AG20443 (cell line): ENCODE data around the gene DYNLT5.
A peak's percentile ranks its signal among the peaks of the same experiment; 100 is the strongest.
"Not testable (repeated sequence)": the region's sequence is repeated elsewhere in the genome, so short reads cannot be mapped to it uniquely, and the experiment has no call there.

Experiments
- DNase-seq: peaks from one replicate; pipeline ENCODE4 v3.0.0; 2012; ENCODE audit warnings: low spot score, mixed read lengths

DYNLT5 gene

DNA sequence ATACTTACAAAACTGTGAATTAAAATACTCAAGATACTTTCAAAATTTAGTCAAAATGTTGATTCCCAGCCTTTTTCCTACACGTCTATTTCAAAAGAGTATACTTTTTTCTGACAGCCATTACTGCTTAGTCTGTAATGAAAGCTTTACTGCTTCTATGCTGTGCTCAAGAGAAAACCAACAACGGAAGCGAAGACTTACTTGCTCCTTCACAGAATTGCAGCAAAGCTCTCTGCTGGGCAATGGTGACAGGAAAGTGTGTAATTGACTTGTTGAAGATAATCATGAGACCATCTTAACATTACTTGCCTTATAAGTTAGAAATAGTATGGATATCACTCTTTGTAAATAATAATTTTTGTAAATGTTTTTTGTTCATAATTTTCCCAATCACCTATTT, 1.7 kb upstream of the DYNLT5 start:
- no peak for DNase-seq

DNA sequence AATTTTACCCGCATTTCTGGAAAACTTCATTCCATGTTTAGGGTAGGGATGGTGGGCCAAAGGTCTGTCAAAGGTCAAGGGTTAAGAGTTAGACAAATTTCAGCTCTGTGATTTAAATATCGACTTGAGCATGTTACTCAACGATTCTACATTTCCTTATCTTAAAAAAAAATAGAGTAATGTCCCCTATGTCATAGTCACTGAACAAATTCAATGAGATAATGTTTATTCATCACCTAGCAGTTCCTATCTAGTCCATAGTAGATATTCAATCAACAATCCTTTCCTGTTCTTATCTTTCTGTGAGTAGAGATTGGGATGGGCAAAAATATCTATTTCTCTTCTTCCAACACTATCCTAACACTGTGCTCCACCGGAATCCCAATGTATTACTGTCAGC, 1.1 kb upstream of the DYNLT5 start:
- DNase-seq: no peak

DNA sequence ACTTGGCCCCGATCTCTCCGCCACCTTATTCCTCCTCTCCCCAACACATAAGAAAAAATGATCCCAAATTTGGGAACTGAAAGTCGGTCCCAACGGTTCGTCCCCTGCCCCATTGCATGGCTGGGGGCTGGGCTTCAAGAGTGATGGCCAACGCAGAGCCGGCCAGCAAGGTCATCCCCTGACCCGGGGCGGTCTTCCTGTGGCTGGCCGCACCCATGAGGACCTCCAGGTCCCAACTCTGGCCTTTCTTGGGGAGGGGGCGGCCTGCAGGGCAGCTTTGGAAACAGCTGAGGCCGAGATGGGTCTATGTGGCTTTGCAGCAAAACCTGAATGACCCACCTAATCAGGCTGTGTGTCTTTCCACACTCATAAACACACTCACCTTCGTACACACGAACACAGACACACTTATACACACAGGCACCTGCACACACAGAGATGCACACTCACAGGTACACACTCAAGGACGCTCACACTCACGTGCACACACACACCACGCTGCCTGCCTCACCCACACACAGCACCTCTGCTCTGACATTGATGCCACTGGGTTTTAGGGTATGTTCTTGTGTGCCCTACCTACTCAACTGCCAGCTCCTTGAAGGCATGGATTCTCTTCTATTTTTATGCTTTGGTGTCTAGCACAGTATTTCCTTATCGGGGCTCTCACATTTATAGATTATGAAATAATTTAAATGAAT, 562 bp downstream of the DYNLT5 start:
- DNase-seq: no peak

DNA sequence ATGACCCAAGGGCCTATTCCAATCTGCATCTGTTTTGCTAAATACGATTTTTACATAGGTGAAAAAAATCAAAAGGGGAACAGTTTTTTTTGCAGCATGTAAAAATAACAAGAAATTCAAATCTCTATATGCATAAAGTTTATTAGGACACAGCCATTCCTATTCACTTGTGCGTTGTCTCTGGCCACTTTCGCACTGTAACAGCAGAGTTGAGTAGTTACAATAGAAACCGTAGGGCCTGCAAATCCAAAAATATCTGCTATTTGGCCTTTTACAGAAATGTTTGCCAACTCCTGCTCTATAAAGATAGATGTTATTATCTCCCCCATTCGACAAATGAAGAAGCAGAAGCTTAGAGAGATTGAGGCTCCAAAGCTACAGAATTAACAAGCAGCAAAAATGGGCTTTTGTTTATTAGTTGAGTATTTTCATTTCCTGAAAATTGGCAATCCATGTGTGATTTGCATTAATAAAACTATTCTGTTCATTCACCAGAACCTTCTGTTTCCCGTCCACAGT, 5.5 kb downstream of the DYNLT5 start:
- no peak for DNase-seq

DNA sequence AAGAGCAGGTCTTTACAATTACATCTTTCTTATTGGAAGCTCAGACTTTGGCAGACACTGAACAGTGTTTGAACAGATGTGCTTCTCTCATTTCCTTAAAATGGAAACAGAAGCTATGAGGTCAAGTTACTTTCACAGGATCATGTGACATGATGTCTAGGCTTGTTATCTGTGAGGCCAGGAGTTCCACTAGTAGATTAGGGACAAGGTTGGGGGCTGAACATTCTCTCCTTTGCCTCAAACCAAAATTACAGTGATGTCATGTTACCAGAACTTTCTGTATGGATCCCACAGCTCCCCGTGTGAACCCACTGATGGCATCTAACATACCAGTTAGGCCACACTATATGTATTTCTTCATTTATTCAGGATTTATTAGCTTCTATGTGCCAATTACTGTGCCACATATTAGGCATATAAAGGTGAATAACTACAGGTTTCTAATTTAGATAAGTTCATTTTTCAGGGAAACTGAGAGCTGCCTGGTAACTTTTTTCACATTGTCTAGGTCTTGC, 6.0 kb downstream of the DYNLT5 start:
- no peak for DNase-seq

DNA sequence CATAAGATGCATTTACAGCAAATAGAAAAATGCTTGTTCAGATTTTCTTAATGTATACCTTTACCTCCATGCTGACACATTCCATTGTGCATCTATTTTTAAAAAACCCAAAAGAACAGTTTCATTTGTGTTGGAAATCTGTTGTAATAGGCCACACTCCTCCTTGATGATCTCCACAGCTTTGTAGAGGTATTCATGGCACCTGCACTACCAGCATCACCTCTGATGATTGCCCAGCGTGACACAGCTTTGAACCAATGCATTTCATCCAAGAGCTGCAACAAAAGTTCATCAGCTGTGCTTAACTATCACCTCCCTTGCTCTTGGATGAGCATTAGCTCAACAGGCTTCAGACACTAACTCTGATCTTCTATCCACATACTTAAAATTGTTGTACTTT, 8.2 kb downstream of the DYNLT5 start:
- DNase-seq: no peak

DNA sequence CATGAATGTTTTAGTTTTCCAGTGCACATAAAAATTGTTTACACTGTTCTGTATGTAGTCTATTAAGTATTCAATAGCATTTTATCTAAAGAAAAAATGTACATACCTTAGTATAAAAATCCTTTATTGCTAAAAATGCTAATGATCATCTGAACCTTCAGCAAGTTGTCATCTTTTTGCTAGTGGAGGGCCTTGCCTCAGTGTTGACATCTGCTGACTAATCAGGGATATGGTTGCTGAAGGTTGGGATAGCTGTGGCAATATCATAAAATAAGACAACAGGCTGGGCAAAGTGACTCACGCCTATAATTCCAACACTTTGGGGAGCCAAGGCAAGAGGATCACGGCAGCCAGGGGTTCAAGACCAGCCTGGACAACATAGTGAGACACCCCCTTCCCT, 9.0 kb downstream of the DYNLT5 start:
- peak; percentile 17 for DNase-seq

DNA sequence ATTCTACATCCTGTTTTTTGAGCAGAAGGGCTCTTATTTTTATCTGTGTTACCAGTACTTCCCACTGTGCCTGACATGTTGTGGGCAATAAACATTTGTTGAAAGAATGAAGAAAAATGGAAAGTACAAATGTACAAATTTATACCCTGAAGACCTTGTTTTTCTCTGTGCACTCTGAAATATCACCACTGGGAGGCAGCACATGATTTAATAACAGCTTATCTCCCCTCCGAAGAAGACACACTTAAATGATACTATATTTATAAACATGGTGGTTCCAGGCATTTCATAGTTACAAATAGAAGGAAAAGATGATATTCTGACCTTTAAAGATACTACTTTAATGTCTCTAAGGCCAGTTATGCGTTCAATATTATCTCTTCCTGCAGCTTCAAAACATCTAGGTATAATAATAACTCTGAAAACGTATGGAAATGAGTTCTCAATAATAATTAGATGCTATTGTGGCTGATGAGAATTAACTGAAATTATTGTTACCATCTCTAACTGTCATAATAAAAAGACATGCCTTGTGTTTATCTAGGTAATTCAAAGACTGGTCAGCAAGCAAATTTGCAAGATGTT, 12.8 kb downstream of the DYNLT5 start:
- peak; percentile 53 for DNase-seq

DNA sequence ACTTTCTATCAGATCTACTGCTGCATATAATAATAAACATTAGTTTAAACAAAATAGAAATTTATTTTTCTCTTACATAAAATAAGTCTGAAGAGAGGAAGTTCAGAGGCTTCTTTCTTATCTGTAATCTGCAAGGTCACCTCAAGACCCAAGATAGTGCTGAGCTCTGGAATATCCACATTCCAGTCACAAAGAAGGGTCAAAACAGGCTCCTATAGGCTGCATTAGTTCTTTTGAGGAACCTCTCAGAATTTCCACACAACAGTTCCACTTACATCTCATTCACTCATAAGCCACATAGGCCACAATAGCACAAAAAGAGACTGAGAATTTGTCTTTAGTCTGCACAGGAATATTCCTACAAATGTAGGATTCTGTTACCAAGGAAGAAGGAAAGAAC, 15.4 kb downstream of the DYNLT5 start:
- no peak for DNase-seq

DNA sequence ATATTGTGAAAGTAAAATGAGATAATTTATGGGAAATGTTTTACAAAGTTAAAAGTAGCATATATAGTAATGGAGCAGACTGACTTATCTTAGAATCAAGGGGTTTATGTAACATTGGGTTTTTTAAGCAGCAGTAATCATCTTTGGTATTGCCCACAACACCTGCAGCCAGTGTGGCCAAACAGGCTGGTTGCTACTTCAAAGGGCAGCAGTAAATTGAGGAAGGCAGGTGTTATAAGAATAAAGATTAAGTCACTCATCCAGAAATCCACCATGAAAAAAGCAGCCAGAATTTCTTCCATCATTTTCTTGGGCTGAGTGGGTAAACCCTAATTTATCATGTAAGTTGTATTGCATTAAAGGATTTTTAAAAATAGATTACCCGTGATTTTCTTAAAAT, 16.7 kb downstream of the DYNLT5 start:
- DNase-seq: no peak

DNA sequence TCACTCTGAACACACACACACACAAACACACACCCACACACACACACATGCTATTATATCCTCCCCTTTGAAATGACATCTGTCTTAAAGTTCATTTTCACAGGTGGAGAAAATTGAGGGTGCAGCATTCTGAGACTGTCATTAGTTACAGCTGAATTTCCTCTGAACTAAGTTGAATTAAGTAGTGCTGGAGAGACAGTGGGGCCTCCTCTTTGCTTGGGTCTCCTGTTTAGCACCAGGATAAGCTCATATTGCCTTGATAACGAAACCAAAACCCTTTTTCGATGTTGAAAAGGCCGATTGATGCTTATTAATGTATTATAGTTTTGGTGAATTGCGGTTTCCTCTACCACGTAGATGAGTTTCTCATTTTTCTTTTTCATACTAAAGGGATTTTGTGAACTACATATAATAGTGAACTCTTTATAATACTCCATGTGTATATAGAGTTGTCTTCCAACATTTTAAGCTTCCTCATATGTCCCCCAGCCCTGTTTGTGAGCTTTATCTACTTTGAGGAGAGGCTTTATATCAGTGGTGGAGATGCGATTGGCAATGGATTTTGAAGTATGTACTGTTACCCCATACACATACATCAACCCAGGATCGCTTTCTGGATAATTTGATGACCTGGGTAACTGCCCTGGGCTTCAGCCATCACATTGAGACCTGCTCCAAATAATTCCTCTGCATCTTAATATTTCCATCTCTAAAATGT, 17.4 kb downstream of the DYNLT5 start:
- DNase-seq: no peak

DNA sequence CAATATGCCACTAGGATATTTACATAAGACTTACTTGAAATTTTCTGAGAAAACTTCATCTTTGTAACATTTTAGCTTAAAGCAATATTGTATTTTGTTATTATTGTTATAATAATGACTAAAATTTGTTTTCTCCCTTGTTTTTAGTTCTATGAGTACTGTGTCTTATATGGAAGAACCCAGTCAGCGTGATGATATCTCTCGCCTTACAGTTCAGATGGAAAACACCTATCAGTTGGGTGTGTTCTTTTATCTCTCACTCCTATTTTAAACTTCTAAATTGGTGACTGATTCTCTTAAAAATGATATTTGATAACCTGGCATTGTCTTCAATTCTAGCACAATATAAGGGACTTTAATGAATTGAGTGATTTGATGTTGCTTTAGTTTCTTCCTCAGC, 18.0 kb downstream of the DYNLT5 start:
- no peak for DNase-seq

DNA sequence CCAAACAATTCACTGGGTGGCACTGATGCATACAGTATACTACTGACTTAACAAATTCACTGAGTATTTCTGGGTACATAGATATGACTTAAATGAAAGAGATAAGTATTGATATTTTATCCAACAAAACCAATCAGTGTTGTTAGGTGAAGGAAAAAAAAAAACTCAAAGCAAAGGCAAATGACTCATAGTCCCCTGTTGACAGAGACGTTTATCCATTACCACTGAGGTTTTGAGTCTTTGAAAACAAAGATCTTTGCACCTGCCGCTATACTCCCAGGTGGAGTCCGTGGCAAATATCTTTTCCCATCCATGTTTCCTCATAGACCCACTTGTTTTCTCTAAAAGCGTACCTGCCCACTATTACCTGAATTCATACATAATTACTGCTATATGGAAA, 18.4 kb downstream of the DYNLT5 start:
- DNase-seq: no peak

DNA sequence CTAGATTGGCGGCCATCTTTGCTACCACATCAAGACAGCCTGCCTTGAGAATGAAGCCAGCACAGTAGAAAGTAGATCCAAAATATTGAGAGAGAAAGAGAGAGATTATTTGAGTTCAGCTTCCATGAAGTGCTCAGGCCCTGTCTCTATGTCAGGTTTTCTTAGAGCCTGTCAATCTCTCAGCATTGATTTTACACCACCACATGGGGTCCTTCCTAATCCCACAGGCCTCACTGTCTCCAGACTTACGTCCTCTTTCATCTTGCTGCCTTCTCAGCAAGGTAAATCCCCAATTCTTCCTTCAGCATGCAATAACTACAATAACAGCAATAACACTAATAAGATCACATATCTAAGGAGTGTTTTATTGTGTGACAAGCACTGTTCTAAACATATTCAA, 21.0 kb downstream of the DYNLT5 start:
- no peak for DNase-seq

DNA sequence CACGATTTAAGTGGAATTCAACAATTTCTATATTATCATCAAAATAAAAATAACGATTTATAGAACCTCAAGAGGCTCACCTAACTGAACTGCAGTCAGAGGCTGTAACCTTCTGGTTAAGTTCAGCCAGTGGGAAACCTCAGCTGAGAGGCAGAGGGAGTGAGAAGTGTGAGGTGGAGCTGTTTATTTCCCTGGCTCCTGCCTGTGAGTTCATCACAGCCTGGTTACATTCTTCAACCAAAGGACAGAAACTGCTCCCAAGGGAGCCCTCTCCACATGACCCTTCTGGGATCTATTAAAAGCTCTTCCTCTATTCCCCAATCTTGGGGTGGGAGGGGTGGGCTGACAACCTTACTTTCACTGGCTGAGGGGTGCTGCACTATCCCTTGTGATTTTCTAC, 22.2 kb downstream of the DYNLT5 start:
- DNase-seq: no peak

DNA sequence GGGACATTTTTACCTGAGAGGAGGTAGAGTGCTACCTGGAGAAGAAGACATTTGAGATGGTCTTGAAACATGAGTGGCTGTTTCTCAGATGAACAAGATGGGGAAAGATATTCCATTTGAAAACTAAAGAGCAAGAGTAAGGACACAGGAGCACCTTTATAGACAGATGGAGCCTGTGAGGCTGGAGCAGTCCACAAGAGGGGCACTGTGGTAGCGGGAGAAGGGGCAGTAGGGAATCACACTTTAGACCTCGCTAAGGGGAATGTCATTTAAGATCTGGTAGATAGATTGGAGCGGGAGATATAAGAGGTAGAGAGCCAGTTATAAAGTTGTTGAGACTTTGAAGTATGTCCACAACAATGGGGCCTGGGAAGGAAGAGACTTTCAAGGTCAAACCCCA, 23.4 kb downstream of the DYNLT5 start:
- no peak for DNase-seq

DNA sequence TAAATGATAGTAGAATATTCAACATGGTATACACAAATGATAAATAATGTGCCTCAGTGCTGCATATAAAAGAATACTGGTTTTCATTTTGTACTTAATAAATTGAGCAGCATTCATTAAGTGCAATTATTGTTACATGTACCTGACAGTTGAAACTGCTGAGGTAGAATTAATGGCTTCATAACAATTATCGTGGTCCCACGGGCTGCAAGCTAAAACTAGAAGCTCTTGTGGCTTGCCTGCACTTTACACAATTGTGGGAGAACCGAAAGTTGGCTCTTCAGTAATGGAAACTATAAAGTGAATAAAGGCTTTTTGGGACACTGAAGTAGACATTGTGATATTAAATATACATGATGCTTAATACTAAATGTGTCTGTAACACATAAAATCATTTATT, 25.6 kb downstream of the DYNLT5 start:
- DNase-seq: no peak

DNA sequence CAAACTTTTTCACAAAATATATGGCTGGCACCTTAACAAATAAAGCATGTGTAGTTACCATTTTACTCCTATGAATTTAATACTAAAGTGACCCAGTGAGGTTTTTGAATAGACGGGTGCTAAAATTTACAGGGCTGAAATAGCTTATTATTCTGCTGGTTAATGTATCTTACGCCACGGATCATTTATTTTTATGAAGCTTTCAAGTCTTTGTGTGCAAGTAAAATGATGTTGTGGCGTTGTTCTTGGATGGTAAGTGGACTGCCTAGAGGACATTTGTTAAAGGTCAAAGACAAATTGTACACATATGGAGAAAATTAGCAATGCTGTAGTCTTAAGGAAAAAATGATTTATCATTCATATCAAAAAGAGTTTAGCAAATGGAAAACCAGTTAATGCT, 26.0 kb downstream of the DYNLT5 start:
- DNase-seq: no peak

DNA sequence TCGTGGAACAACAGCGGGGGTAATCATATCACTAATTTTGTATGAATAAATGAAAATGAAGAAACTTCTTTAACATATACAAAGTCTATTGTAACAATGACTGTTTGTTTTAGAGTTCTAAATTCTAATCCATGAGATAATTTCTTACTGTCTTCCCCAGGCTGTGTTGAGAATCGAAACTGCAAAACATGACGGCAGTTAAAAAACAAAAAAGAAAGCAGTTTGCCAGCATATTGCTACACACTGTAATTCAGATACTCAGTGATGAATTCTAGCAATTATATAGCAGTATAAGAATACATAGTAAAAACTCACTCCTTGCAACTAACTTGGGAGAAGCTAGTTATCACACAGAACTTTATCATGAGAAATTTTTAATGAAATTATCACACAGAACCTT, 26.7 kb downstream of the DYNLT5 start:
- DNase-seq: peak; percentile 21

DNA sequence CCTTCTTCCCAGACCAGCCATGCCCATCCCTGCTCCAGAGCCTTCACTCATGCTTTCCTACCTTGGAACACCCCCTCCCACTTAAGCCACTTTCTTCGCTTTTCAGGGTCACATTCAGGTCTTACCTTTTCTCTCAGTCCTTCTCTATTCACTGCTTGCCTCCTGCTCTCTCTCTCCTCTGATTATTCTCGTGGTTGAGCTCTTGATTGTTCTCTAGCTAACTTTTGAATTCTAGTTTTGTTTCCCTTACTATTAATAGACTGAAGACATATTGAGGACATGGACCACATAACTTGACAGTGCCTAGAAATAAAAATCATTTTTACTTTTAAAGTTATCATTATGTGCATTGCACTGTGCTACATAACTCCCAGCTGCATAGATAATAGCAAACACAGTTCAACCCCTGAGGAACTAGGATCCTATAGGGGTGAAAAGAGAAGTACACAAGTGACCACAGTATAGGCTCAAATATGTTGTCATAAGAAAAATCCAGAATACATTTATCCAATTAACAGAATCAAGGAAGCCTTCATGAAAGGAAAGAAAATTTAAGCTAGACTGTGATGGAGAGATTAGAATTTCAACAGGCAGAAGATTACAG, 27.3 kb downstream of the DYNLT5 start:
- DNase-seq: no peak

DNA sequence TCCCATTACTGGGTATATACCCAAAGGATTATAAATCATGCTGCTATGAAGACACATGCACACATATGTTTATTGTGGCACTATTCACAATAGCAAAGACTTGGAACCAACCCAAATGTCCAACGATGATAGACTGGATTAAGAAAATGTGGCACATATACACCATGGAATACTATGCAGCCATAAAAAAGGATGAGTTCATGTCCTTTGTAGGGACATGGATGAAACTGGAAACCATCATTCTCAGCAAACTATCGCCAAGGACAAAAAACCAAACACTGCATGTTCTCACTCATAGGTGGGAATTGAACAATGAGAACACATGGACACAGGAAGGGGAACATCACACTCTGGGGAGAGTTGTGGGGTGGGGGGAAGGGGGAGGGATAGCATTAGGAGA, 33.5 kb downstream of the DYNLT5 start:
- not testable (repeated sequence) for DNase-seq

DNA sequence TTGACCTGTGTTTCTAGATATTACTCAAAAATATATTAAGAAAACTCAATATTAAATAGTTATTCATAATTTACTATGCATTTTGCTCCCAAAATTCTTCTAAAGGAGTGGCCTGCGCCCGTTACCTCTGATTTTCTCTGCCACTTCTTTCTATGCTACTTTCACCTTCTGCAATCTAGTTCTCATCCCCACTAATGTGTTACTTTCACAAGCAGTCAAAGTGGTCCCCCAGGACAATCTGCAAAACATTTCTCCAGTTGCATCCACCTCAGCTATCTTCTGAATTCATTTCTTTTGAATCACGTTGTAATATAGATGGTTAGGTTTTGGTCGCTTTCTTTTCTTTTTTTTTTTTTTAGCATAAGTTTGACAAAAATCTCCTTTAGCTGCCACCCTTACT, 35.4 kb downstream of the DYNLT5 start:
- no peak for DNase-seq
